Progenitor cell of endocrine pancreas (in vitro differentiated cells): ENCODE results near the gene MATN3. TPM values are rescaled to one million over a fixed set of nuclear protein-coding genes. Genes with fewer than 3 reads are reported as not detected.

Experiments
- DNase-seq: peaks from one replicate; pipeline ENCODE4 v3.0.0; 2021; ENCODE audit warnings: low spot score; ENCODE audit not compliant: unreplicated experiment
- H3K27ac Mint-ChIP-seq: 2 replicates; pipeline ENCODE4 v1.8.0; 2021; ENCODE audit warnings: mild to moderate bottlenecking, moderate library complexity, mixed read lengths
- H3K27me3 Mint-ChIP-seq: 2 replicates; pipeline ENCODE4 v1.8.0; 2021; ENCODE audit warnings: mixed read lengths
- H3K36me3 Mint-ChIP-seq: 2 replicates; pipeline ENCODE4 v1.8.0; 2022; ENCODE audit warnings: mixed read lengths; ENCODE audit not compliant: insufficient read depth
- H3K4me1 Mint-ChIP-seq: 2 replicates; pipeline ENCODE4 v1.8.0; 2021; ENCODE audit warnings: low read depth, mixed read lengths
- H3K4me3 Mint-ChIP-seq: 2 replicates; pipeline ENCODE4 v1.8.0; 2021; ENCODE audit warnings: low read depth, mild to moderate bottlenecking, moderate library complexity, mixed read lengths
- H3K9me3 Mint-ChIP-seq: 2 replicates; pipeline ENCODE4 v1.8.0; 2021; ENCODE audit warnings: low read depth, mixed read lengths
- CTCF ChIP-seq: fragments of 200-600 bp; sonication (generic); IDR thresholded peaks from one replicate; pipeline ENCODE4 v1.5.0; 2021; ENCODE audit warnings: antibody characterized with exemption, mild to moderate bottlenecking; ENCODE audit not compliant: unreplicated experiment
- total RNA-seq: library from RNA; stranded (reverse); gene quantifications from 2 replicates; pipeline ENCODE4 v1.2.1, GENCODE V29; 2021

MATN3 gene
- total RNA-seq, 1 donor from 2014 or later, result 2.5 TPM

- Mint-ChIP-seq H3K27ac (peak overlapping the region; percentile 85), H3K36me3 (peaks cover 14% of the 10 kb centered on the region), H3K4me3 (no peak overlapping the region), H3K4me1 (peaks cover 32% of the 10 kb centered on the region), H3K27me3 (no peaks in the 10 kb centered on the region), H3K9me3 (no peaks in the 10 kb centered on the region)
- TF ChIP-seq CTCF, result no peak
- no peak for DNase-seq
Measured at GRCh38 chr2:20044778-20045177, 32.3 kb upstream of the MATN3 start.

- Mint-ChIP-seq H3K4me1 (peaks cover 12% of the 10 kb centered on the region), H3K27me3 (no peaks in the 10 kb centered on the region), H3K27ac (peak overlapping the region; percentile 6), H3K36me3 (peaks cover 19% of the 10 kb centered on the region), H3K4me3 (no peak overlapping the region), H3K9me3 (no peaks in the 10 kb centered on the region)
- no peak for DNase-seq
- TF ChIP-seq CTCF, result no peak
Measured at GRCh38 chr2:20042531-20042930, 30.1 kb upstream of the MATN3 start.

DNA sequence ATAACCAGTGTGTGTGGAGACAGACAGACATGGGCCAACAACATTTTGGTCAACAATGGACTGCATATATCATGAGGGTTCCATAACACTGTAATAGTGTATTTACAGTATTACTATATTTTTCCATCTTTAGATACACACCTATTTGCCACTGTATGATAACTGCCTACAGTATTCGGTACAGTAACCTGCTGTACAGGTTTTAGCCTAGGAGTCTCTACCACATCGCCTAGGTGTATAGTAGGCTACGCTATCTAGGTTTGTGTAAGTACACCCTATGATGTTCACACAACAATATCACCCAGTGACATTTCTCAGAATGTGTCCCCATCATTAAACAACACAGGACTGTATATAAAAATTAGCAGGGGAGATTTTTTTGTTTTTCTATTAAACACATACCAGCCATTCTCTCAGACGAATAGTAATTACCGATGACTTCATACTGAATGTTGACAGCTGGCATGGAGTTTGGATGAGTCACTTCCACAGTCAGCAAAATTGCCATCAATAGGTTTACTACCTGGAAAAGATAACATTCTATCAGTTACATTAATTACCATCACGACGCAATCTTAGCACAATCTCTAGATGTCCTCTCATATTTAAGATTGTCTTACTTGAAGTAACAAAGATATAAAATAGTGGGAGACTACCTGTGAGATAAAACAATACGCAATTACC is 28.2 kb upstream of the MATN3 start:
- H3K4me3 Mint-ChIP-seq, result no peak overlapping the region
- no peak for DNase-seq
- H3K4me1 Mint-ChIP-seq, result peaks cover 7% of the 10 kb centered on the region
- no peaks in the 10 kb centered on the region for H3K27me3 Mint-ChIP-seq
- no peak for TF ChIP-seq CTCF
- peaks cover 26% of the 10 kb centered on the region for H3K36me3 Mint-ChIP-seq
- H3K27ac Mint-ChIP-seq, result peak overlapping the region; percentile 49
- no peaks in the 10 kb centered on the region for H3K9me3 Mint-ChIP-seq

DNA sequence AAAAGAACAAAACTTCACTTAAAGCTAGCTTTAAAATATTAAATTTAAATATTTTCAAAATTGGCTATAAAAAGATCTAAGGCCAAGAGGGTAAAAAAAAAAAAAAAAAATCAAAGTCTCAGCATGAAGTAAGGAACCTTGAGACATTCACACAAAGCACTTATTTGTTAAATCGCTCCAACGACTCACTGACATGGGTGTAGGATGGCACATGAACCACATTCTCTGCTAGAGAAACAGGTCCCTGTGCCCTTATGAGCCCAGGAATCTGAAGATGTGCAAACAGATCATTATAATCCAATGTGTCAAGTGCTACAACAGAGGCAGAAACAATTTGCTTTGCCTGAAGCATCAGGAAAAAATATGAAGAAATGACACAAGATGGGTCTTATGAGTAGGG is 25.2 kb upstream of the MATN3 start:
- no peaks in the 10 kb centered on the region for H3K9me3 Mint-ChIP-seq
- DNase-seq, result no peak
- no peak for TF ChIP-seq CTCF
- H3K27ac Mint-ChIP-seq, result no peak overlapping the region
- peaks cover 5% of the 10 kb centered on the region for H3K4me1 Mint-ChIP-seq
- H3K4me3 Mint-ChIP-seq, result no peak overlapping the region
- H3K36me3 Mint-ChIP-seq, result peaks cover 35% of the 10 kb centered on the region
- H3K27me3 Mint-ChIP-seq, result no peaks in the 10 kb centered on the region

DNA sequence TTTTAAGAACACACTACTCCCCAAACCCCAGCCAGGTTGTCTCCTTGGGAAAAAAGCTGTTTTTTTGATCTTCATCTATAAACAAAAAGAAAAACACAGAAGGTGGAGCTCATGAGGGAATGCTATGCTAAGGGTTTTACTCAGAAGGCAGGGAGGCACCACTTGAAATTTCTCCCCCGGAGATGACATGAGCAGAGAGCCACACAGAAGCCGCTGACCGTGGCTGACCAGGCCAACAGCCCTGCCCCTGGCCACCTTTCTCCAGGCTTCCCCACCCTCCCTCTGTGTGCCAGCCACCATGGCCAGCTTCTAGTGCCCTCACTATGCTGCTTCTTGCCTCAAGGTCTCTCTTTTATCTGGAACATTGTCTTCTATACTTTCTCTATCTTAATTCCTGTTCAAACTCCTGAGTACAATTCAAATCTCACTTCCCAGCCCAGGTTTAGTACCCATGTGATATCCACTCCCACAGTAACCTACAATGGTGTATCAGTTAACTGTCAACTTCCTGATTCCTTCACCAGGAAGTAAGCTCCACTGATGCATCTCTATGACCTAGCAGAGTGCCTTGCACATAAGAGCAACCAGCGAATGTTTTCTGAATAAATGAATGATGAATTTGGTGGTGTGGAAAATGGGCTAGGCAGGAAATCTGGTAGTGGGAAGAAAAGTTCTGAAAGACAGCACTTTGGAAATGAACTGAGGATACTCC is 23.6 kb upstream of the MATN3 start:
- Mint-ChIP-seq H3K4me3 (no peak overlapping the region), H3K27me3 (no peaks in the 10 kb centered on the region), H3K36me3 (peaks cover 45% of the 10 kb centered on the region), H3K4me1 (peaks cover 4% of the 10 kb centered on the region), H3K9me3 (peaks cover 3% of the 10 kb centered on the region), H3K27ac (peak overlapping the region; percentile 58)
- no peak for DNase-seq
- TF ChIP-seq CTCF, result no peak
